Measurements from ENCODE around the gene CDK5RAP1.

The CDK5RAP1 gene

GRCh38 chr20:33316343-33316742 is 85.0 kb downstream of the CDK5RAP1 start:
- no peak for TF ChIP-seq CTCF (IDR thresholded peaks at IDR 0.05; ENCODE audit: low read depth, low read length)
- no peak for DNase-seq (ENCODE audit: extremely low read depth, low read depth)

GRCh38 chr20:33313686-33314314 is 87.5 kb downstream of the CDK5RAP1 start:
- no peak for TF ChIP-seq CTCF (IDR thresholded peaks at IDR 0.05; ENCODE audit: low read depth, low read length)
- no peak for DNase-seq (ENCODE audit: extremely low read depth, low read depth)

- DNase-seq (ENCODE audit: extremely low read depth, low read depth): no peak
- no peak for TF ChIP-seq CTCF (IDR thresholded peaks at IDR 0.05; ENCODE audit: low read depth, low read length)
These were observed 88.7 kb downstream of the CDK5RAP1 start for GRCh38 chr20:33312583-33312982.

GRCh38 chr20:33311996-33312395 is 89.3 kb downstream of the CDK5RAP1 start:
- TF ChIP-seq CTCF (IDR thresholded peaks at IDR 0.05; ENCODE audit: low read depth, low read length): no peak
- DNase-seq (ENCODE audit: extremely low read depth, low read depth): no peak

- TF ChIP-seq CTCF (IDR thresholded peaks at IDR 0.05; ENCODE audit: low read depth, low read length): no peak
- no peak for DNase-seq (ENCODE audit: extremely low read depth, low read depth)
These were observed 90.3 kb downstream of the CDK5RAP1 start for GRCh38 chr20:33311011-33311410.

GRCh38 chr20:33310327-33310899 is 90.9 kb downstream of the CDK5RAP1 start:
- DNase-seq (ENCODE audit: extremely low read depth, low read depth): no peak
- TF ChIP-seq CTCF (IDR thresholded peaks at IDR 0.05; ENCODE audit: low read depth, low read length): no peak

GRCh38 chr20:33309631-33310030 is 91.7 kb downstream of the CDK5RAP1 start:
- DNase-seq (ENCODE audit: extremely low read depth, low read depth): no peak
- no peak for TF ChIP-seq CTCF (IDR thresholded peaks at IDR 0.05; ENCODE audit: low read depth, low read length)

Measured in AG09319 (cell line).